ENCODE measurements around the gene INA.

GRCh38 chr10:103273041-103273441 is 3.9 kb upstream of the INA start:
- TF ChIP-seq, protein P1, sequence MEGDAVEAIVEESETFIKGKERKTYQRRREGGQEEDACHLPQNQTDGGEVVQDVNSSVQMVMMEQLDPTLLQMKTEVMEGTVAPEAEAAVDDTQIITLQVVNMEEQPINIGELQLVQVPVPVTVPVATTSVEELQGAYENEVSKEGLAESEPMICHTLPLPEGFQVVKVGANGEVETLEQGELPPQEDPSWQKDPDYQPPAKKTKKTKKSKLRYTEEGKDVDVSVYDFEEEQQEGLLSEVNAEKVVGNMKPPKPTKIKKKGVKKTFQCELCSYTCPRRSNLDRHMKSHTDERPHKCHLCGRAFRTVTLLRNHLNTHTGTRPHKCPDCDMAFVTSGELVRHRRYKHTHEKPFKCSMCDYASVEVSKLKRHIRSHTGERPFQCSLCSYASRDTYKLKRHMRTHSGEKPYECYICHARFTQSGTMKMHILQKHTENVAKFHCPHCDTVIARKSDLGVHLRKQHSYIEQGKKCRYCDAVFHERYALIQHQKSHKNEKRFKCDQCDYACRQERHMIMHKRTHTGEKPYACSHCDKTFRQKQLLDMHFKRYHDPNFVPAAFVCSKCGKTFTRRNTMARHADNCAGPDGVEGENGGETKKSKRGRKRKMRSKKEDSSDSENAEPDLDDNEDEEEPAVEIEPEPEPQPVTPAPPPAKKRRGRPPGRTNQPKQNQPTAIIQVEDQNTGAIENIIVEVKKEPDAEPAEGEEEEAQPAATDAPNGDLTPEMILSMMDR (conservative IDR thresholded peaks at IDR 0.05): no peak
- no peak for TF ChIP-seq ZFX (IDR thresholded peaks at IDR 0.05)

Data from C4-2B (cell line).